ENCODE data around the gene GPAM. TPM values are rescaled to one million over a fixed set of nuclear protein-coding genes. Genes with fewer than 3 reads are reported as not detected.
"Not testable (repeated sequence)": the region's sequence is repeated elsewhere in the genome, so short reads cannot be mapped to it uniquely, and the experiment has no call there.

Gene GPAM
- 10 to 100 TPM; 23.9 to 25.7 TPM for total RNA-seq
- 10 to 100 TPM; 16.8 to 24.3 TPM for polyA plus RNA-seq (ENCODE audit: insufficient read length in 2 of 2)
- long read RNA-seq, donor 1, full-length matches to known transcripts, result 4 of 4 reads
- long read RNA-seq, donor 1, partial matches to known transcripts, result 0 of 4 reads
- long read RNA-seq, donor 1, other reads (novel, unspliced or antisense), result 0 of 4 reads
- long read RNA-seq, donor 2, full-length matches to known transcripts, result 3 of 3 reads
- long read RNA-seq, donor 2, partial matches to known transcripts, result 0 of 3 reads
- long read RNA-seq, donor 2, other reads (novel, unspliced or antisense), result 0 of 3 reads
- long read RNA-seq, donor 3, result 0 reads
- long read RNA-seq, donor 4, partial matches to known transcripts, result 14 of 14 reads
- long read RNA-seq, donor 4, other reads (novel, unspliced or antisense), result 0 of 14 reads

DNA sequence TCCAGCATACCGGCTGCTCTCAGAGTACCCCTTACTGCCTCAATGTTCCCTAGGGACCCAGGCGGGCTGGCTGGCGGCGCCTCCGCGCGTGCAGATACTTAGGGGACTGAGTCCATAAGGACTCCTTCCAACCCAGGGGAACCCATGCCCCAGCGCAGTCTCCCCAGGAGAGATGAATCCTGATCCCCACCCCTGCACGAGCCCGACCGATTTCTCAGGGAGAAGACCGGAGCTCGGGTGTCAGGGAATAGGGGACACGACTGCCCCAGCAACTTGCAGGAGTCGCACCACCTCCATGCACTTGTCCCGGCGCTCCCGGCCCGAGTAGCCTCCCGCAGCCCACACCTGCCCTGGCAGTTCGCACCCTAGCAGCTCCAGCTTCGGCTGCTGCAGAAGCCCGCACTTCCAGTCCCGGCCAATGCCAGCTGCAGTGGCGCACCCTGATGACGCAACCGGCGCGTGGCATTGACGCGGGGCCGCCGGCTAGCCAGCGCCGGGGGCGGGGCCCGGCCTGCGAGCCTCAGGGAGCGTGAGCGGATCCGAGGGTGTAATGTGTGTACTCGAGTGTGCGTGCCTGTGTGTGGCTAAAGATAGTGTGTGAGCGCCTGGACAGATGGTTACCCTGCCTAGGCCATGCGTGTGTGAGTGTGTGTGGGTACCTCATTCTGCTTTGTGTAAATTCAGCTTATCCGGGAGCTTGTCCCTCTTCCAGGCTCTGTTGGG, at the start of gene GPAM:
TSS of gene GPAM (minus strand) at position 437 of the 723 bp plus-strand sequence. CDS start 1,981 bp downstream, outside the sequence.
- H3K4me1 ChIP-seq (ENCODE audit: control insufficient read depth, insufficient read depth, low read length), result peaks cover 4% of the 10 kb centered on the region
- H3K9me3 ChIP-seq (ENCODE audit: control insufficient read depth, insufficient read depth, low read length), result no peaks in the 10 kb centered on the region
- peak; percentile 87 to 98 (median 91) for DNase-seq (ENCODE audit: low read depth in 4 of 6, low spot score in 6 of 6)
- H3K27ac ChIP-seq (ENCODE audit: low read depth, low read length), result peak within 1 kb of the TSS; percentile 90
- H3K4me3 ChIP-seq (ENCODE audit: low read depth, low read length), result peak within 1 kb of the TSS; percentile 92
- H3K27me3 ChIP-seq (ENCODE audit: control insufficient read depth, insufficient read depth, low read length), result no peaks in the 10 kb centered on the region
- WGBS (ENCODE audit: insufficient coverage), result 0% methylated on average over 46 of the region's 46 CpGs
- H3K36me3 ChIP-seq (ENCODE audit: control insufficient read depth, insufficient read depth, low read length), result no peaks in the 10 kb centered on the region

- no peak for DNase-seq (ENCODE audit: low read depth in 4 of 6, low spot score in 6 of 6)
- Histone ChIP-seq H3K9me3 (ENCODE audit: control insufficient read depth, insufficient read depth, low read length) (no peaks in the 10 kb centered on the region), H3K36me3 (ENCODE audit: control insufficient read depth, insufficient read depth, low read length) (no peaks in the 10 kb centered on the region), H3K4me1 (ENCODE audit: control insufficient read depth, insufficient read depth, low read length) (peaks cover 2% of the 10 kb centered on the region), H3K27me3 (ENCODE audit: control insufficient read depth, insufficient read depth, low read length) (no peaks in the 10 kb centered on the region), H3K4me3 (ENCODE audit: low read depth, low read length) (no peak overlapping the region), H3K27ac (ENCODE audit: low read depth, low read length) (no peak overlapping the region)
- WGBS (ENCODE audit: insufficient coverage), result 85% methylated on average over 4 of the region's 6 CpGs
These were observed 49.1 kb upstream of the GPAM start for GRCh38 chr10:112232670-112233069.

DNA sequence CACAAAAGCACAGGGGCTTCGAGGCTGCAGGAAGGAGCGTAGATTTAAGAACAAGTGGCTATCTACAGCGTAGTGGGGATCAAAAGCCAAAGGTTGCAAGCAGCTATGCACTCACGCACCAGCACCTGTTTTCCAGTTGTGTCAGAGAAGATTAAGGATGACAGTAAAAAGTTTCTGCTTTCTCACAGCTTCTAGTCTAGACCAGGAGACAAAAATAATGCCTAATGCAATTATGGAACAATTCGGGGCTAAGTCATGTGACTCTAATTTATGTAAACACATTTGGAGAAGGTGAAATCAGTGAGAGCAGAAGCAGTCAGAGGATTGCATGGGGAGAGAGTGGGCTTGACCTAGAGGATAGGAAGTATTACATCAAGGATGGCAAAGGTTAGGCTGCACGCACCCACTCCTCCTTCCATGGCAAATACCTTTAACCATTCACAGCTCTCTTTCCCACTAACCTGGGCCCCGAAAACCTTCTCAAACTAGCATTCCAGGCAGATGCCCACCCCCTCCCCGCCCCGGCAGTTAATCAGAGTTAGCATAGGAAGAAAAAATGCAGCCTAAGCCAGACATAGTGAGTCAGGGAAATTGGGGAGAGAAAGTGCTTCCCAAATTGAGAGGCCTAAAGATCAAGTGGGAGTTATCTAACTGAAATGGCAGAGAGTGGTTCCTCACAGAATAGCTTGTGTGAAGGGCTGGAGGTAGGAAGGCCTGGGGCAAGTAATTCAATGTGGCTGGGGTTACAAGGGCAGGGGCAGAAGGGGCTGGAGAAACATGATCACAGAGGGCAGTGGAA, 48.2 kb upstream of the GPAM start:
- H3K36me3 ChIP-seq (ENCODE audit: control insufficient read depth, insufficient read depth, low read length), result no peaks in the 10 kb centered on the region
- peaks cover 2% of the 10 kb centered on the region for H3K4me1 ChIP-seq (ENCODE audit: control insufficient read depth, insufficient read depth, low read length)
- no peak overlapping the region for H3K27ac ChIP-seq (ENCODE audit: low read depth, low read length)
- H3K9me3 ChIP-seq (ENCODE audit: control insufficient read depth, insufficient read depth, low read length), result no peaks in the 10 kb centered on the region
- no peak overlapping the region for H3K4me3 ChIP-seq (ENCODE audit: low read depth, low read length)
- H3K27me3 ChIP-seq (ENCODE audit: control insufficient read depth, insufficient read depth, low read length), result no peaks in the 10 kb centered on the region
- 62% methylated on average over 7 of the region's 9 CpGs for WGBS (ENCODE audit: insufficient coverage)
- no peak for DNase-seq (ENCODE audit: low read depth in 4 of 6, low spot score in 6 of 6)

DNA sequence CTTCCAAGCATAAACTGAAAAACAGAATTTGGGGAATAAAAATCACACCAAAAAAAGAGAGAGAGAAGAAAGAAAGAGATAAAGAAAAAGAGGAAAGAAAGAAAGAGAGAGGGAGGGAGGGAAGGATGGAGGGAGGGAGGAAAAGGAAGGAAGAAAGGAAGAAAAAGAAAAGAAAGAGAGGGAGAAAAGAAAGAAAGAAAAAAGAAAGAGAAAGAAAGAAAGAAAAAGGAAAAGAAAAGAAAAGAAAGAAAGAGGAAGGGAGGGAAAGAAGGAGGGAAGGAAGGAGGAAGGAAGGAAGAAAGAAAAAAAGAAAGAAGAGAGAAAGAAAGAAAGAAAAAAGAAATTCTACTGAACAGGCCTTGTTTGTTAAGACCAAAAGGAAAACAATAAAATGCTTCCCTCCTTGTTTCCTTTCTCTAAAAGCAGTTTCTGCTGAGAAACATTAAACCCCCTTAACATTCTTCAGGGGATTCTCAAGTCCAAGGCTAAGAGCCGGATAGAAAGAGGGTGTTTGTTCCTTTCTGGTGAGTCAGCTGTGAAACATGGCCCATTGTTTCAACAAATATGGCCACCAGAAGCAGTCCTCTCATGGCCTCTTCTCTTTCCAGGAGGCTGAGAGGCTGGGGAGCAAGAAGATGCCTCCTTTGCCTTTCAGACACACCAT, 46.9 kb upstream of the GPAM start:
- Histone ChIP-seq H3K4me3 (ENCODE audit: low read depth, low read length) (no peak overlapping the region), H3K9me3 (ENCODE audit: control insufficient read depth, insufficient read depth, low read length) (no peaks in the 10 kb centered on the region), H3K4me1 (ENCODE audit: control insufficient read depth, insufficient read depth, low read length) (peaks cover 2% of the 10 kb centered on the region), H3K27ac (ENCODE audit: low read depth, low read length) (no peak overlapping the region), H3K27me3 (ENCODE audit: control insufficient read depth, insufficient read depth, low read length) (no peaks in the 10 kb centered on the region), H3K36me3 (ENCODE audit: control insufficient read depth, insufficient read depth, low read length) (no peaks in the 10 kb centered on the region)
- DNase-seq (ENCODE audit: low read depth in 4 of 6, low spot score in 6 of 6), result no peak
- no CpG with 5 or more reads among the region's 1 CpG for WGBS (ENCODE audit: insufficient coverage)

DNA sequence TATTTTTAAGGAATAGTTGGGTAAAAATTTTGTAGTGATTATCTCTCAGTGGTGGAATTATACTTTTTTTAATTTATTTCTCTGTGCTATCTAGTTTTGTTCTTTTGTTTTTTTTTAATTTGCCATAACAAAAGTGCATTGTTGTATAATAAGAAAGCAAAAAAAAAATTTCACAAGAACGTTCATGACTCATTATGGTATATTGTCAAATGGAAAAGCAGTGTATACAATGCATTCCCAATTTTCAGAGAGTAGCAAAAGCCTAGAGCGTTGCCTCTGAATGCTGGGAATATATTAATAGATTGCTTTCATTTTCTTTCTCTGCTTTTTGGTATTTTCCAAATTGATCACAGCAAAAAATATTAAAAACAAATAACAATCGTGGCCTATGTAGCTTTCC, 46.3 kb upstream of the GPAM start:
- DNase-seq (ENCODE audit: low read depth in 4 of 6, low spot score in 6 of 6), result no peak
- no CpG with 5 or more reads among the region's 3 CpGs for WGBS (ENCODE audit: insufficient coverage)
- no peaks in the 10 kb centered on the region for H3K36me3 ChIP-seq (ENCODE audit: control insufficient read depth, insufficient read depth, low read length)
- H3K27me3 ChIP-seq (ENCODE audit: control insufficient read depth, insufficient read depth, low read length), result no peaks in the 10 kb centered on the region
- no peaks in the 10 kb centered on the region for H3K9me3 ChIP-seq (ENCODE audit: control insufficient read depth, insufficient read depth, low read length)
- H3K4me3 ChIP-seq (ENCODE audit: low read depth, low read length), result no peak overlapping the region
- peaks cover 2% of the 10 kb centered on the region for H3K4me1 ChIP-seq (ENCODE audit: control insufficient read depth, insufficient read depth, low read length)
- H3K27ac ChIP-seq (ENCODE audit: low read depth, low read length), result no peak overlapping the region

GRCh38 chr10:112229096-112229495, 45.5 kb upstream of the GPAM start:
- no peak overlapping the region for H3K27ac ChIP-seq (ENCODE audit: low read depth, low read length)
- H3K27me3 ChIP-seq (ENCODE audit: control insufficient read depth, insufficient read depth, low read length), result no peaks in the 10 kb centered on the region
- WGBS (ENCODE audit: insufficient coverage), result no CpG with 5 or more reads among the region's 2 CpGs
- no peaks in the 10 kb centered on the region for H3K9me3 ChIP-seq (ENCODE audit: control insufficient read depth, insufficient read depth, low read length)
- H3K36me3 ChIP-seq (ENCODE audit: control insufficient read depth, insufficient read depth, low read length), result no peaks in the 10 kb centered on the region
- H3K4me1 ChIP-seq (ENCODE audit: control insufficient read depth, insufficient read depth, low read length), result peaks cover 2% of the 10 kb centered on the region
- H3K4me3 ChIP-seq (ENCODE audit: low read depth, low read length), result no peak overlapping the region
- no peak for DNase-seq (ENCODE audit: low read depth in 4 of 6, low spot score in 6 of 6)

DNA sequence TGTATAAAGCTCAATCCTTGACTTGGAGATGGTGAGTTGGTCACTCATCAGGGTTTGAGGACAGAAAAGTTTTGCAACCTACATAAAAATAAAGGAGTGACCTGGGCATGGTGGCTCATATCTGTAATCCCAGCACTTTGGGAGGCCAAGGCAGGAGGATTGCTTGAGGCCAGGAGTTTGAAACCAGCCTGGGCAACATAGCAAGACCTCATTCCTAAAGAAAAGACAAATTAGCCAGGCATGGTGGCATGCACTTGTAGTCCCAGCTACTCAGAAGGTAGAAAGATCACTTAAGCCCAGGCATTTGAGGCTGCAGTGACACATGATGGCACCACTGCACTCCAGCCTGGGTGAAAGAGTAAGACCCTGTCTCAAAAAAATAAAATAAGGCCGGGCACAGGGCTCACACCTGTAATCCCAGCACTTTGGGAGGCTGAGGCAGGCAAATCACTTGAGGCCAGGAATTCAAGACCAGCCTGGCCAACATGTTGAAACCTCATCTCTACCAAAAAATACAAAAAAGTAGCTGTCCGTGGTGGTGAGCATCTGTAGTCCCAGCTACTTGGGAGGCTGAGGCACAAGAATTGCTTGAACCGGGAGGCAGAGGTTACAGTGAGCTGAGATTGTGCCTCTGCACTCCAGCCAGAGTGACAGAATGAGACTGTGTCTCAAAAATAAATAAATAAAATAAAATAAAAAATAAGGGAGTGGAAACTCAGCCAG, 45.0 kb upstream of the GPAM start:
- not testable (repeated sequence) for H3K36me3 ChIP-seq (ENCODE audit: control insufficient read depth, insufficient read depth, low read length); DNase-seq (ENCODE audit: low read depth in 4 of 6, low spot score in 6 of 6); H3K4me3 ChIP-seq (ENCODE audit: low read depth, low read length); H3K27ac ChIP-seq (ENCODE audit: low read depth, low read length); H3K4me1 ChIP-seq (ENCODE audit: control insufficient read depth, insufficient read depth, low read length); H3K9me3 ChIP-seq (ENCODE audit: control insufficient read depth, insufficient read depth, low read length); H3K27me3 ChIP-seq (ENCODE audit: control insufficient read depth, insufficient read depth, low read length)
- WGBS (ENCODE audit: insufficient coverage), result 100% methylated on average over 1 of the region's 3 CpGs

DNA sequence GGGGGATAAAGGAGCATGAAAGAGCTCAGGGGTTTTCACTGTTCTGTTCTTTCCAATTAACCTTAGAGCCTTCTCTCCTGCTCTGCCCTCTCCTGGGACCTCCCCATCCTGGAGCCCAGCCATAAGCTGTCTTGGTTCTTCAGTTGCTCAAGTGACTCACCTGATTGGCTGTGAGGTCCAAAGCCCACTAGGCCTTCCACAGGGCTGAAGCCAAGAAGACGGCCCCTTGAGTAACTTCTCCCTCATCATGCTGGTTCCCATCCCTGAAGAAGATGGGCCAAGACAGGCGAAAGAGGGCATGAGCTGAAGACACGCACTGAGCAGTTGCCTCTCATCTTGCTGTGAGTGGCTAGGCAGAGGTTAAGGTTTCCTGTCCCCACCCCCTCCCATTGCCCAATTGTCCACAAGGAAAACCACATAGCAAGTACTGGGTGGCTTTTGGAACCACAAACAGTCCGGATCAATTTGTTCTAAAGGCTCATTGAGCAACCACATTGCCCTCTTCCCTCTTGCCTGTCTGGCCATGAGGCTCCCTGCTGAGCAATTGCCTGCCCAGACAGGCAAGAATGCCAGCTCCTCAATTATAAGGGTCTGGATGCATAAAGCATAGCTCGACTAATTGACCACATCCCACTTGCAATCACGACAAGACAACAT, 43.9 kb upstream of the GPAM start:
- WGBS (ENCODE audit: insufficient coverage), result 84% methylated on average over 3 of the region's 6 CpGs
- Histone ChIP-seq H3K27ac (ENCODE audit: low read depth, low read length) (no peak overlapping the region), H3K27me3 (ENCODE audit: control insufficient read depth, insufficient read depth, low read length) (no peaks in the 10 kb centered on the region), H3K4me1 (ENCODE audit: control insufficient read depth, insufficient read depth, low read length) (peaks cover 2% of the 10 kb centered on the region), H3K36me3 (ENCODE audit: control insufficient read depth, insufficient read depth, low read length) (no peaks in the 10 kb centered on the region), H3K9me3 (ENCODE audit: control insufficient read depth, insufficient read depth, low read length) (no peaks in the 10 kb centered on the region), H3K4me3 (ENCODE audit: low read depth, low read length) (no peak overlapping the region)
- DNase-seq (ENCODE audit: low read depth in 4 of 6, low spot score in 6 of 6), result no peak

Data from spinal cord (tissue), 10 donors.